ENCODE data around the gene EVL. TPM values are rescaled to one million over a fixed set of nuclear protein-coding genes. Genes with fewer than 3 reads are reported as not detected.
A peak's percentile ranks its signal among the peaks of the same experiment; 100 is the strongest.

The EVL gene
- total RNA-seq, 4 donors from 2014 or later, result 33.7 to 148 (median 56.1) TPM

DNA sequence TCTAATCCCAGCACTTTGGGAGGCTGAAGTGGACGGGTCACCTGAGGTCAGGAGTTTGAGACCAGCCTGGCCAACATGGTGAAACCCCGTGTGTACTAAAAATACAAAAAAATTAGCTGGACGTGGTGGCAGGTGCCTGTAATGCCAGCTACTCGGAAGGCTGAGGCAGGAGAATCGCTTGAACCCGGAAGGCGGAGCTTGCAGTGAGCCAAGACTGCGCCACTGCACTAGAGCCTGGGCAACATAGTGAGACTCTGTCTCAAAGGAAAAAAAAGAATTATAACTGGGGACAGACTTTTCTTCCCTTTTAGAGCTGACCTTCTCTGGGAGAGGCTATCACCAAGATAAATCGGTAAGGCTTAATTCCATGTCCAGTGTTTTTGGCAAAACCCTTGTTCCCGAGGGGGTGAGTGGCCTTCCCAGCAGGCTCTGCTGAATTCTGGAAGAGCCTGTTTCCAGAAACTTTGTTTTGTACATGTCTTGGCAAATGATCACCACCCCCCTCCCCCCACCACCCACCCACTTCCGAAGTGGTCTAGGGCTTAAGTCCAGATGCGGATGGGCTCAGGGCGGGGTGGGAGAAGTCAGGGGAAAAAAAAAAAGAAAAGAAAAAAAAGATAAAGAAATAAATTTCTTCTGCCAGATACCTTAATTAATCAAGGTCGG is 126.5 kb downstream of the EVL start:
- ATAC-seq (ENCODE audit: low FRiP score), result no peak
- TF ChIP-seq, protein P1, sequence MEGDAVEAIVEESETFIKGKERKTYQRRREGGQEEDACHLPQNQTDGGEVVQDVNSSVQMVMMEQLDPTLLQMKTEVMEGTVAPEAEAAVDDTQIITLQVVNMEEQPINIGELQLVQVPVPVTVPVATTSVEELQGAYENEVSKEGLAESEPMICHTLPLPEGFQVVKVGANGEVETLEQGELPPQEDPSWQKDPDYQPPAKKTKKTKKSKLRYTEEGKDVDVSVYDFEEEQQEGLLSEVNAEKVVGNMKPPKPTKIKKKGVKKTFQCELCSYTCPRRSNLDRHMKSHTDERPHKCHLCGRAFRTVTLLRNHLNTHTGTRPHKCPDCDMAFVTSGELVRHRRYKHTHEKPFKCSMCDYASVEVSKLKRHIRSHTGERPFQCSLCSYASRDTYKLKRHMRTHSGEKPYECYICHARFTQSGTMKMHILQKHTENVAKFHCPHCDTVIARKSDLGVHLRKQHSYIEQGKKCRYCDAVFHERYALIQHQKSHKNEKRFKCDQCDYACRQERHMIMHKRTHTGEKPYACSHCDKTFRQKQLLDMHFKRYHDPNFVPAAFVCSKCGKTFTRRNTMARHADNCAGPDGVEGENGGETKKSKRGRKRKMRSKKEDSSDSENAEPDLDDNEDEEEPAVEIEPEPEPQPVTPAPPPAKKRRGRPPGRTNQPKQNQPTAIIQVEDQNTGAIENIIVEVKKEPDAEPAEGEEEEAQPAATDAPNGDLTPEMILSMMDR (IDR thresholded peaks at IDR 0.05), result no peak
- no peak for DNase-seq (ENCODE audit: low spot score)

DNA sequence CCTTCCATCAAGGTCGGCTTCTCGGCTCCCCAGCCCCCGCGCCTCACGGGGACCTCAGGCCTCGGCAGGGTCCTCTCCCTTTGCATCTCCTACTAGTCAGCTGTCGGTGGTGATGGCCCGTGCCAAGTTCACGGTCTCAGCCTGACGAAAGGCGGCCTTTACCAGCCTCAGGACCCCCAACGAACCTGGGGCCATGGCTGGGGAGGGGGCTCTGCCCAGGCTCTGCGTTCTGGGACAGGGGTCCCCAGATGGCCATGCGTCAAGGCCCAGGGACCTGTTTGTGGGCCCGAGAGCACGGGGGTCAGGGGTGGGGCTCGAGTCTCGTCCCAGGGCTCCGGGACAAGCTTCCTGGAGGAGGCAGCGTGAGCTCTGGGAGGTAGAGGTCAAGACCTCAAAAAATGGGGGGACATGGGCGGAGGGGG is 127.0 kb downstream of the EVL start:
- TF ChIP-seq, protein P1 (IDR thresholded peaks at IDR 0.05), result no peak
- ATAC-seq (ENCODE audit: low FRiP score) (no peak), DNase-seq (ENCODE audit: low spot score) (no peak)

DNA sequence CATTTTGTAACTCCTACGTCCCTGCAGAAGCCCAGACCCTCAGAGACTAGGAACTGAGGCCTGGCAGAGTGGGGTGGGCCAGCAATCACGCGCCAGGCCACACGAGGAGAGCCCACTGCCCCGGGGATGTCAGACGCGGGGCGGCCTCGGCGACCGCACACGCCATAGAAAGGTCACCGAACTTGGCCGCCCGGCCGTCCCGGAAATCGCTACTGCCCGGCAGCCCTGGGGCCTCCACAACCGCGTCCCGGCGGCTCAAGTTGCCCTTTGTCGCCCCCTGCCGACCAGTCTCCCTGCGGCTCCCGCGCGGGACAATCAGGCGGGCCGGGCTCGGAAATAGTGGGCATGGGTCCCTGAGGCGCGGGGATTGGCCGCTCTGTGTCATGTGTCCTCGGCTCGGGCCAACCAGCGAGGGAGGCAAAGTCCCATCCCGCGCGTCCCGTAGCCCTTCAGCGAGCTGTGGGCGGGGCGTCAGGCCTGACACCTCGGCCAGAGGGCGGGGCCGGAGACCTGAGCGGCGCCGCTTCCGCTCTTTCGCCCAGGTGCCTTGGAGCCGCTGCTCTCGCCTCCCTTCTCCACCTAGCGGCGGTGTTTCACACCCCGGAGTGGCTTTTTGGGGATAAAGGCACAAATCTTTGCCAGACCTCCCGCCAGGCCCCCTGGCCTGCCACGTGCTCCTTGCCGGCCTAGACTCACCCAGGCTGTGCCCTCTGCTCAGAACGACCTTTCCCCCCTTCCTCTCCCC is 127.6 kb downstream of the EVL start:
- TF ChIP-seq, protein P1 (IDR thresholded peaks at IDR 0.05), result peak in 2 of 3 donors; percentile 13 to 82
- ATAC-seq (ENCODE audit: low FRiP score) (peak; percentile 100), DNase-seq (ENCODE audit: low spot score) (peak; percentile 99)

Small RNA genes within 50 kb of the gene (small RNA-seq; reads per million reads assigned to genes)
- gene MIR151B (5.9 reads per million, percentile 81 among the genes with 10 or more reads in this experiment), gene MIR342 (249 reads per million, percentile 97 among the genes with 10 or more reads in this experiment)

Other genes with a start within 250 kb of the EVL start
- gene DEGS2, start 94.2 kb downstream of the EVL start, total RNA-seq, result under 1 TPM in 3 of 4 donors, not detected in 1; 0.19 to 0.79 (median 0.19) TPM
- gene YY1, start 173.7 kb downstream of the EVL start, total RNA-seq, result 10 to 100 TPM; 45.1 to 55.5 (median 48.6) TPM
- gene SLC25A29, start 241.0 kb downstream of the EVL start, total RNA-seq, result 10 to 100 TPM; 29.7 to 72.2 (median 50.2) TPM